Stimulated activated CD4-positive, alpha-beta T cell treated with anti-CD3 and anti-CD28 coated beads, TNF-alpha, amount 100 ng/mL, for 1 hour (primary cell): ENCODE measurements around the gene CDKAL1.
"Not testable (repeated sequence)": the region's sequence is repeated elsewhere in the genome, so short reads cannot be mapped to it uniquely, and the experiment has no call there.

ENCODE experiments used
- DNase-seq, 3 donors: peaks; one replicate each; pipeline ENCODE4 v3.0.0-alpha.2; 2020; ENCODE audit warnings: low read depth in 3 of 3, low spot score in 1 of 3

Gene CDKAL1

GRCh38 chr6:21193790-21194475 lies 659.7 kb downstream of the CDKAL1 start:
- no peak for DNase-seq

- DNase-seq, result not testable (repeated sequence)
Observed at GRCh38 chr6:21195301-21195700, 661.0 kb downstream of the CDKAL1 start.

GRCh38 chr6:21198032-21198640 lies 663.9 kb downstream of the CDKAL1 start:
- no peak for DNase-seq

GRCh38 chr6:21199262-21199661 lies 665.0 kb downstream of the CDKAL1 start:
- no peak for DNase-seq

- no peak for DNase-seq
Observed at GRCh38 chr6:21200134-21200870, 666.0 kb downstream of the CDKAL1 start.

- DNase-seq, result no peak
Observed at GRCh38 chr6:21201187-21201586, 666.9 kb downstream of the CDKAL1 start.

- DNase-seq, result no peak
Observed at GRCh38 chr6:21201637-21202350, 667.5 kb downstream of the CDKAL1 start.

GRCh38 chr6:21202521-21202920 lies 668.3 kb downstream of the CDKAL1 start:
- DNase-seq, result no peak

- no peak for DNase-seq
Observed at GRCh38 chr6:21204951-21205350, 670.7 kb downstream of the CDKAL1 start.

GRCh38 chr6:21208081-21208795 lies 674.0 kb downstream of the CDKAL1 start:
- no peak for DNase-seq

- no peak for DNase-seq
Observed at GRCh38 chr6:21208796-21209186, 674.5 kb downstream of the CDKAL1 start.

GRCh38 chr6:21213492-21213891 lies 679.2 kb downstream of the CDKAL1 start:
- no peak for DNase-seq

GRCh38 chr6:21214738-21215448 lies 680.6 kb downstream of the CDKAL1 start:
- DNase-seq, result no peak

- DNase-seq, result no peak
Observed at GRCh38 chr6:21219241-21219640, 685.0 kb downstream of the CDKAL1 start.

- DNase-seq, result no peak
Observed at GRCh38 chr6:21219856-21220255, 685.6 kb downstream of the CDKAL1 start.

- DNase-seq, result no peak
Observed at GRCh38 chr6:21220271-21220987, 686.2 kb downstream of the CDKAL1 start.

GRCh38 chr6:21222656-21223055 lies 688.4 kb downstream of the CDKAL1 start:
- no peak for DNase-seq

GRCh38 chr6:21225912-21226311 lies 691.7 kb downstream of the CDKAL1 start:
- no peak for DNase-seq

- no peak for DNase-seq
Observed at GRCh38 chr6:21227486-21227885, 693.2 kb downstream of the CDKAL1 start.

GRCh38 chr6:21228411-21228810 lies 694.2 kb downstream of the CDKAL1 start:
- DNase-seq, result no peak
